Breast epithelium (tissue), 4 donors: Measurements from ENCODE around the gene TRIM54. TPM values are rescaled to one million over a fixed set of nuclear protein-coding genes. Genes with fewer than 3 reads are reported as not detected.
A peak's percentile ranks its signal among the peaks of the same experiment; 100 is the strongest.

Experiments used
- DNase-seq, 2 donors: peaks; one replicate each; pipeline ENCODE4 v3.0.0-alpha.2; 2019; ENCODE audit warnings: low spot score in 2 of 2
- H3K27ac ChIP-seq, 2 donors: fragments of 200-600 bp; sonication (generic) in 1 of 2; one replicate each; pipeline ENCODE4 v1.5.1; 2016 to 2019; ENCODE audit warnings: mild to moderate bottlenecking in 1 of 2
- H3K27me3 ChIP-seq, 2 donors: fragments of 200-600 bp; sonication (generic) in 1 of 2; one replicate each; pipeline versions ENCODE4 v1.5.1 to v1.6.0; 2017 to 2019; ENCODE audit warnings: control low read depth in 1 of 2, mild to moderate bottlenecking in 1 of 2
- H3K36me3 ChIP-seq: fragments of 200-600 bp; one replicate; pipeline ENCODE4 v1.5.1; 2019
- H3K4me1 ChIP-seq, 2 donors: fragments of 200-600 bp; sonication (generic); one replicate each; pipeline ENCODE4 v1.5.1; 2016 to 2019; ENCODE audit warnings: control low read depth in 1 of 2
- H3K4me3 ChIP-seq, 3 donors: fragments of 200-600 bp; sonication (generic); 1 replicate in 2 of 3; 2 replicates in 1 of 3; pipeline ENCODE4 v1.5.1; 2016 to 2019; ENCODE audit warnings: mild to moderate bottlenecking in 3 of 3, moderate library complexity in 2 of 3
- H3K9me3 ChIP-seq, 2 donors: fragments of 200-600 bp; sonication (generic) in 1 of 2; one replicate each; pipeline ENCODE4 v1.5.1; 2016 to 2019; ENCODE audit warnings: control low read depth in 1 of 2
- POLR2A ChIP-seq: fragments of 450-650 bp; IDR thresholded peaks from one replicate; pipeline ENCODE4 v1.6.1; 2016; ENCODE audit warnings: antibody characterized with exemption, mild to moderate bottlenecking, moderate library complexity
- POLR2AphosphoS5 ChIP-seq, 3 donors: sonication (generic); formaldehyde crosslinking; IDR thresholded peaks; one replicate each; pipeline ENCODE4 v1.6.1; 2017; ENCODE audit warnings: antibody characterized with exemption in 3 of 3
- intact Hi-C: fragments of 100-400 bp; cut with DNase I; formaldehyde crosslinking; loops from one replicate; pipeline ENCODE4 v1.15.1; 2023; ENCODE audit warnings: low total_unique reads
- total RNA-seq, 3 donors: library from RNA; depleted of rRNA; stranded (reverse); fragments of >200 nt; gene quantifications; one replicate each; pipeline ENCODE4 v1.1.0, GENCODE V29; 2016
- TF ChIP-seq, protein P1 (sequence below), 3 donors: fragments of 450-650 bp; IDR thresholded peaks; one replicate each; pipeline ENCODE4 v1.5.1; 2016 to 2017; ENCODE audit warnings: antibody characterized with exemption in 3 of 3, mild to moderate bottlenecking in 3 of 3, moderate library complexity in 3 of 3

The TRIM54 gene
- total RNA-seq, 3 donors from 2014 or later = 0.15 to 0.66 TPM; not detected in 1

GRCh38 chr2:27306136-27306535 is 23.9 kb downstream of the TRIM54 start:
- no peaks in the 10 kb centered on the region for H3K36me3 ChIP-seq
- no peak overlapping the region for H3K27ac ChIP-seq
- intact Hi-C loops = loop anchor here (10.0 kb wide), 1 partner anchor 211 kb away; no protein-coding TSS in a partner anchor
- no peak for DNase-seq
- TF ChIP-seq, protein P1, sequence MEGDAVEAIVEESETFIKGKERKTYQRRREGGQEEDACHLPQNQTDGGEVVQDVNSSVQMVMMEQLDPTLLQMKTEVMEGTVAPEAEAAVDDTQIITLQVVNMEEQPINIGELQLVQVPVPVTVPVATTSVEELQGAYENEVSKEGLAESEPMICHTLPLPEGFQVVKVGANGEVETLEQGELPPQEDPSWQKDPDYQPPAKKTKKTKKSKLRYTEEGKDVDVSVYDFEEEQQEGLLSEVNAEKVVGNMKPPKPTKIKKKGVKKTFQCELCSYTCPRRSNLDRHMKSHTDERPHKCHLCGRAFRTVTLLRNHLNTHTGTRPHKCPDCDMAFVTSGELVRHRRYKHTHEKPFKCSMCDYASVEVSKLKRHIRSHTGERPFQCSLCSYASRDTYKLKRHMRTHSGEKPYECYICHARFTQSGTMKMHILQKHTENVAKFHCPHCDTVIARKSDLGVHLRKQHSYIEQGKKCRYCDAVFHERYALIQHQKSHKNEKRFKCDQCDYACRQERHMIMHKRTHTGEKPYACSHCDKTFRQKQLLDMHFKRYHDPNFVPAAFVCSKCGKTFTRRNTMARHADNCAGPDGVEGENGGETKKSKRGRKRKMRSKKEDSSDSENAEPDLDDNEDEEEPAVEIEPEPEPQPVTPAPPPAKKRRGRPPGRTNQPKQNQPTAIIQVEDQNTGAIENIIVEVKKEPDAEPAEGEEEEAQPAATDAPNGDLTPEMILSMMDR (IDR thresholded peaks at IDR 0.05) = no peak
- TF ChIP-seq POLR2AphosphoS5 (IDR thresholded peaks at IDR 0.05) = no peak
- TF ChIP-seq POLR2A = no peak
- H3K4me1 ChIP-seq = no peaks in the 10 kb centered on the region
- H3K27me3 ChIP-seq = peaks cover 17 to 34% of the 10 kb centered on the region in 2 donors
- peak overlapping the region in 1 of 3 donors; percentile 54 for H3K4me3 ChIP-seq
- no peaks in the 10 kb centered on the region for H3K9me3 ChIP-seq

DNA sequence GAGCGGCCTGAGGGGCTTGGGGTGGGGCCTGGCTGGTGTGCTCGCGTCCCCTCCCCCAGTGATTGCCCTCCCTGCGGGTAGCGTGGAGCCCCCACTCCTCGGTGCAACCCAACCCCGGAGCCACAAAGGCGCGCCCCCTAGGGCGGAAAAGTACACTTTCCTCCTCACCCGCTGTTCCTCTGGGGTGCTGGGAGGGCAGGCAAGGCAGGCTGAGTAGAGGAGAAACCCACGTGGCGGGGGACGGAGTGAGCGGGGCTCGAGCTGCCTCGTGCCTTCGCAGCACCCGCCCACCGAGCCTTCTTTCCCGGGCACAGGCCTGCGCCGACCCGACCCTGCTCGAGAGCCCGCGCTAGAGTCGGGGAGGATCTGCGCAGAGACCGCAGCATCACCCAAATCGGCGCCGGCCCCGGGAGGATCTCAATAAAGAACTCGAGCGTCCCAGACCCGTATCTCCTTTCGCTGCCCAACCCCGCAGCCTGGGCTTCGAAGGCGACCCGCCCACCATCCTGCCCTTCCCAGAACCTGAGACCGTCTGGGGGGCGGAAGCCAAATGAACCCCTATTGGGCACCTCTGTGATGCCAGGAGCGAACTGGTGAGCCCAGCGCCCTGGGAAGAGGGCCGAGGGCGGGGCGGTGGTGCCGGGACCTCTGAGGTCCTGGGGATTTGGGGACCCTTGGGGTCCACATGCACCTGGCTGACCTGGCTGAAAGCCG is 24.5 kb downstream of the TRIM54 start:
- Histone ChIP-seq H3K27me3 (peaks cover 17 to 34% of the 10 kb centered on the region in 2 donors), H3K4me1 (no peaks in the 10 kb centered on the region), H3K36me3 (no peaks in the 10 kb centered on the region), H3K27ac (no peak overlapping the region), H3K4me3 (peak overlapping the region in 1 of 3 donors; percentile 54), H3K9me3 (no peaks in the 10 kb centered on the region)
- intact Hi-C loops = loop anchor here (10.0 kb wide), 1 partner anchor 212 kb away; no protein-coding TSS in a partner anchor
- TF ChIP-seq POLR2A (no peak), POLR2AphosphoS5 (IDR thresholded peaks at IDR 0.05) (no peak)
- TF ChIP-seq, protein P1 (IDR thresholded peaks at IDR 0.05) = no peak
- no peak for DNase-seq

DNA sequence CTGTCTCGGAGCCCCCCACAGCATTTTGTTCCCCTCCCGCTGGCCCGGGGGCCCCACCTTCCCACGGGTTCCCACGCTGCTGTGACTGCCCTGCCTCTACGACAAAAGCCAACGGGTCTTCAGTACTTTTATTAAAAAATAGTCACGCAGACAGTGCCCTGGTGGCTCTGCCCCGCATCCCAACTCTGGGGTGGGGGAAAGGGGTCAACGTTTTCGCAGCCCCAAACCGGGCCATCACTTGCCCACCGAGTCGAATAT is 25.0 kb downstream of the TRIM54 start:
- peaks cover 17 to 34% of the 10 kb centered on the region in 2 donors for H3K27me3 ChIP-seq
- intact Hi-C loops = loop anchor here (10.0 kb wide), 1 partner anchor 212 kb away; no protein-coding TSS in a partner anchor
- TF ChIP-seq, protein P1 (IDR thresholded peaks at IDR 0.05) = no peak
- TF ChIP-seq POLR2A (no peak), POLR2AphosphoS5 (IDR thresholded peaks at IDR 0.05) (no peak)
- H3K27ac ChIP-seq = no peak overlapping the region
- DNase-seq = no peak
- no peaks in the 10 kb centered on the region for H3K9me3 ChIP-seq
- H3K4me3 ChIP-seq = peak overlapping the region in 1 of 3 donors; percentile 54
- H3K4me1 ChIP-seq = no peaks in the 10 kb centered on the region
- H3K36me3 ChIP-seq = no peaks in the 10 kb centered on the region

- intact Hi-C loops = loop anchor here (10.0 kb wide), 1 partner anchor 213 kb away; no protein-coding TSS in a partner anchor
- H3K9me3 ChIP-seq = no peaks in the 10 kb centered on the region
- H3K4me1 ChIP-seq = no peaks in the 10 kb centered on the region
- H3K27ac ChIP-seq = no peak overlapping the region
- H3K4me3 ChIP-seq = peak overlapping the region in 1 of 3 donors; percentile 54
- TF ChIP-seq, protein P1 (IDR thresholded peaks at IDR 0.05) = no peak
- TF ChIP-seq POLR2A = no peak
- no peak for TF ChIP-seq POLR2AphosphoS5 (IDR thresholded peaks at IDR 0.05)
- H3K36me3 ChIP-seq = no peaks in the 10 kb centered on the region
- peaks cover 17 to 34% of the 10 kb centered on the region in 2 donors for H3K27me3 ChIP-seq
- no peak for DNase-seq
Observed at GRCh38 chr2:27307545-27308358, 25.5 kb downstream of the TRIM54 start.
